Fibroblast of villous mesenchyme (primary cell): ENCODE results near the gene METTL6. TPM values are rescaled to one million over a fixed set of nuclear protein-coding genes. Genes with fewer than 3 reads are reported as not detected.

Experiments
- DNase-seq: peaks from one replicate; pipeline ENCODE4 v3.0.0-alpha.2; 2010; ENCODE audit warnings: low read depth
- H3K4me3 ChIP-seq: 2 replicates; pipeline ENCODE4 v1.5.1; 2011; ENCODE audit warnings: low read depth, mild to moderate bottlenecking, low read length
- total RNA-seq: library from RNA; depleted of rRNA; stranded (reverse); fragments of >200 nt; gene quantifications from 2 replicates; pipeline ENCODE4 v1.2.3, GENCODE V29; 2012
- TF ChIP-seq, protein P1 (sequence below): IDR thresholded peaks from 2 replicates; pipeline ENCODE4 v1.5.1; 2012; ENCODE audit warnings: low read depth, mild to moderate bottlenecking, low read length; ENCODE audit not compliant: insufficient read depth

METTL6 gene
- total RNA-seq, 1 donor: 46.2 TPM

DNA sequence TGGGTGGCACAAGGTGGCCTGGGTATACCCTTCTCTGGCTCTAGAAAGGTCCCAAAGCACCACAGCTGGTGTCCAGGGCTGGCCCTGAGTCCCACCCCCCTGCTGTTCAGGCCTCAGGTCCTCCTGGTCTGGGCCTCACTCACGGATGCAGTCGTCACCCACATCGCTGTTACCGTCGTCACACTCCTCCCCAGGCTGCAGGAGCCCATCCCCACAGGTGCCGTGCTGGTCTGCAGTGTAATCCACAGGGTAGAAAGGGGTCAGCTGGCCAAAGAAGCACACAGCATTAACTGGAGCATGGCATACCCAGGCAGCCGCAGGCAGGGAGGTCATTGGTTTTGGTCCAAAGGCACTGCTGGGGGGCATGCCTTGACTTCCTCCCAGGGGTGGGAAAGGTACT is 28.4 kb upstream of the METTL6 start:
- DNase-seq: no peak
- TF ChIP-seq, protein P1, sequence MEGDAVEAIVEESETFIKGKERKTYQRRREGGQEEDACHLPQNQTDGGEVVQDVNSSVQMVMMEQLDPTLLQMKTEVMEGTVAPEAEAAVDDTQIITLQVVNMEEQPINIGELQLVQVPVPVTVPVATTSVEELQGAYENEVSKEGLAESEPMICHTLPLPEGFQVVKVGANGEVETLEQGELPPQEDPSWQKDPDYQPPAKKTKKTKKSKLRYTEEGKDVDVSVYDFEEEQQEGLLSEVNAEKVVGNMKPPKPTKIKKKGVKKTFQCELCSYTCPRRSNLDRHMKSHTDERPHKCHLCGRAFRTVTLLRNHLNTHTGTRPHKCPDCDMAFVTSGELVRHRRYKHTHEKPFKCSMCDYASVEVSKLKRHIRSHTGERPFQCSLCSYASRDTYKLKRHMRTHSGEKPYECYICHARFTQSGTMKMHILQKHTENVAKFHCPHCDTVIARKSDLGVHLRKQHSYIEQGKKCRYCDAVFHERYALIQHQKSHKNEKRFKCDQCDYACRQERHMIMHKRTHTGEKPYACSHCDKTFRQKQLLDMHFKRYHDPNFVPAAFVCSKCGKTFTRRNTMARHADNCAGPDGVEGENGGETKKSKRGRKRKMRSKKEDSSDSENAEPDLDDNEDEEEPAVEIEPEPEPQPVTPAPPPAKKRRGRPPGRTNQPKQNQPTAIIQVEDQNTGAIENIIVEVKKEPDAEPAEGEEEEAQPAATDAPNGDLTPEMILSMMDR: no peak
- no peak overlapping the region for H3K4me3 ChIP-seq

DNA sequence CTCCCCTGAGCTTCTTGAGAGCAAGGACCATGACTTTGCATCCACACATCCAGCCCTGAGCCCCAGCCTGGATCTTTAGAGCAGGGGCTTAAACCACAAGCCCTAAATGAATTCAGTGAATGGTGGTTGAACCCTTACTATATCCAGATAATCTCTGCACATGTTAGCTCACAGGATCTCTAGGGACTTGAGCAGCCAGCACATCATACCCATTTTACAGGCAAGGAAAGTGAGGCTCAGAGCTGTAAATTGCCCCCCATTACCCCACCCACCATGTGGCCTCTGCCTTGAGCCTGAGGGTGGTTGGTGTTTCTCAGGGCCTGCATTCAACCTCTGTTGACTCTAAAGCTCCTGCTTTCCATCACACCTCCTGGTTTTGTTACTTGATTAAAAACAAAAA is 27.6 kb upstream of the METTL6 start:
- TF ChIP-seq, protein P1: no peak
- H3K4me3 ChIP-seq: no peak overlapping the region
- DNase-seq: no peak

- DNase-seq: no peak
- TF ChIP-seq, protein P1: no peak
- H3K4me3 ChIP-seq: no peak overlapping the region
Measured at GRCh38 chr3:15453991-15454625, 26.8 kb upstream of the METTL6 start.

DNA sequence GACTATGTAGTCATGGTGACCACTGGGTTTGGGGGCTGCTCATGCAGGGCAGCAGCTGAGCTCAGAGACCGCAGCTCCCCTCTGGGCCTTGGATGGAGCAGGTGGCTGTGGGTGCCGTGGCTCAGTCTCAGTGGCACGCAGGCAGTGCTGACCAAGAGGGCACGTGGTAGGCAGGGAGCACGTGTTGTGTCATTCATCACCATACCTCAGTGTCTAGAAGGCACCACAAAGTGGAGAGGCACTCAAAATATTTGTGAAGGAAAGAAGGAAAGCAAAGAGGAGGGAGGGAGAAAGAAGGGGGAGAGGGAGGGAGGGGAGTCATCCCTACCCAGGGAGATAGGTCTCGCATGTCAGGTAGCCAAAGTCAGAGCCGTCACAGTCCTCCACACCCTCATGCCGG is 26.2 kb upstream of the METTL6 start:
- no peak for DNase-seq
- TF ChIP-seq, protein P1: no peak
- H3K4me3 ChIP-seq: no peak overlapping the region

DNA sequence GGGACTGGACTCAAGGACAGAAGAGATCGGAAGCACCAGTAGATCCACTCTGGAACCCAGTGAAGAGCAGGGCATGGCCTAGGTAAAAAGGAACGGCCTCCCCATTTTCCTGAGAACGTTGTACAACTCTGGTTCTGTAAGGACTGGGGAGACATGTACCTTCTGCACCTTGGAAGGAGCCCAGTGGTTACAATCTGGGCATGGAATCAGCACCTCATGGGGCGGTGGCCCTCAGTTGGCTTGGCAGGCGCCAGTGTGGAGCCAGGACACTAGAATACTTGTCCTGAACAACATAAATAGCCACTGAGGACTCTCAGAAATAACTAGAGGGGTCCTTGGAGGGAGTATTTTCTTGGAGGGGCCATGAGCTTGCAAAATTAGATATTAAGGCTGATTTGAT is 25.6 kb upstream of the METTL6 start:
- TF ChIP-seq, protein P1: no peak
- DNase-seq: no peak
- no peak overlapping the region for H3K4me3 ChIP-seq

GRCh38 chr3:15452156-15452555 is 24.8 kb upstream of the METTL6 start:
- TF ChIP-seq, protein P1: no peak
- no peak for DNase-seq
- H3K4me3 ChIP-seq: no peak overlapping the region
